NCI-H2196 treated with DMSO at 0.1 percent for 48 hours (cell line): Measurements from ENCODE around the gene POLR1C.
A peak's percentile ranks its signal among the peaks of the same experiment; 100 is the strongest.
"Not testable (repeated sequence)": the region's sequence is repeated elsewhere in the genome, so short reads cannot be mapped to it uniquely, and the experiment has no call there.

ENCODE experiments used
- DNase-seq: peaks from one replicate; lab custom pipeline; 2025; ENCODE audit not compliant: unreplicated experiment; lab: John Stamatoyannopoulos, UW

POLR1C gene, protein sequence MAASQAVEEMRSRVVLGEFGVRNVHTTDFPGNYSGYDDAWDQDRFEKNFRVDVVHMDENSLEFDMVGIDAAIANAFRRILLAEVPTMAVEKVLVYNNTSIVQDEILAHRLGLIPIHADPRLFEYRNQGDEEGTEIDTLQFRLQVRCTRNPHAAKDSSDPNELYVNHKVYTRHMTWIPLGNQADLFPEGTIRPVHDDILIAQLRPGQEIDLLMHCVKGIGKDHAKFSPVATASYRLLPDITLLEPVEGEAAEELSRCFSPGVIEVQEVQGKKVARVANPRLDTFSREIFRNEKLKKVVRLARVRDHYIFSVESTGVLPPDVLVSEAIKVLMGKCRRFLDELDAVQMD

GRCh38 chr6:43516697-43517504 is at the start of gene POLR1C, which contains the start of gene YIPF3:
POLR1C (plus strand) TSS chr6:43517089; CDS start chr6:43517110, 21 bp downstream.
YIPF3 (minus strand) TSS chr6:43516926; CDS start chr6:43516807, 119 bp downstream.
- DNase-seq: peak; percentile 96

- DNase-seq: not testable (repeated sequence)
These were observed 49.6 kb upstream of the POLR1C start for GRCh38 chr6:43467265-43467664.

GRCh38 chr6:43467752-43468151 is 49.1 kb upstream of the POLR1C start:
- DNase-seq: no peak

GRCh38 chr6:43468240-43468639 is 48.6 kb upstream of the POLR1C start:
- no peak for DNase-seq

GRCh38 chr6:43468748-43469681 is 47.9 kb upstream of the POLR1C start:
- DNase-seq: no peak

- no peak for DNase-seq
These were observed 46.9 kb upstream of the POLR1C start for GRCh38 chr6:43469947-43470346.

DNA sequence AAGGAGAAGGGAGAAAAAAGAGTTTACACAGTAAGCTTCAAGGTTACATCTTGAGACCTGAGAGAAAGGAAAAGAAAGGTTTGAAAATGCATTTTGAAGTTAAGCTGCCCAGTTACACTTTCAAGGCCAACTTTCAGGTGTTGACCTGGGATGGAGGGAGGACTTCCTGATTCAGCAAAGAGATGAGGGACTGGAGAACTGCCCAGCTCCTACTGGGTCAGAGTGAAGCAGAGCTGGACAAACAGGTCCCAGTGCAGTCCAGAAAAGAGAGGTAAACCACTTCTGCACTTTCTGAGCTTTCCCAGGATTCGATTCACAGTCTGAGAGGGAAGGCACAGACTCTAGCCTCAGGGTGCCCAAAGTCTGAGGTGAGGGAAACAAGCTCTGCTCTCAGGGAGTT is 45.5 kb upstream of the POLR1C start:
- DNase-seq: no peak

DNA sequence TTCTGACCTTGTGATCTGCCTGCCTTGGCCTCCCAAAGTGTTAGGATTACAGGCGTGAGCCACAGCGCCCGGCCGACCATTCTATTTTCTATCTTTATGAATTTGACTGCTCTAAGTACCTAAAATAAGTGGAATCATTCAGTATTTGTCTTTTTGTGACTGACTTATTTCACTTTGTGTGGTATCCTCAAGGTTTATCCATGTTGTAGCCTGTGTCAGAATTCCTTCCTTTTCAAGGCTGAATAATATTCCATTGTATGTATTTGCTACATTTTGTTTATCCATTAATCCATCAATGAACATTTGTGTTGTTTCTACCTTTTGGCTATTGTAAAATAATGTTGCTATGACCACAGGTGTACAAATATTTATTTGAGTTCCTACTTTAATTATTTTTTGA is 44.4 kb upstream of the POLR1C start:
- no peak for DNase-seq

DNA sequence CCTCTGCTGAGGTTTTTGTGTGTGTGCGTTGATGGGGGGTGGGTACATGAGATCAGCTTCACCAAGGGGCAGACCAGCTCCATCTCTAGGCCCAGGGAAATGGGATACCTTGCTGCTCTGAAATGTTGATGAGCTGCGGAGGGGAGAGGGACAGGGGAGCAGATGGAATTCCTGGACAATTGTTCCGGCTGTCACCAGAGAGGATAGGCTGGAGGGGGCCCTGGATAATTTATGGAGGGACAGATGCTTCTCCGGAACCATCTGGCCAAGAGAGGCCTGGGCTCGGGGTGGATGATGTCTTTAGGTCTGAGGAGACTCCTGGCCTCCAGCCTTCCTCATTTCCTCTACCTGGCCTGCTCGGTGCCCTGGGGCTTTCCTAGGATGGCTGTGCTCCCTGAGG is 41.4 kb upstream of the POLR1C start:
- no peak for DNase-seq

- no peak for DNase-seq
These were observed 40.1 kb upstream of the POLR1C start for GRCh38 chr6:43476746-43477145.

GRCh38 chr6:43477235-43478007 is 39.5 kb upstream of the POLR1C start, which contains the start of gene TJAP1:
TJAP1 (plus strand) TSS chr6:43477570; CDS start chr6:43499002, 21,432 bp downstream.
- peak; percentile 77 for DNase-seq

DNA sequence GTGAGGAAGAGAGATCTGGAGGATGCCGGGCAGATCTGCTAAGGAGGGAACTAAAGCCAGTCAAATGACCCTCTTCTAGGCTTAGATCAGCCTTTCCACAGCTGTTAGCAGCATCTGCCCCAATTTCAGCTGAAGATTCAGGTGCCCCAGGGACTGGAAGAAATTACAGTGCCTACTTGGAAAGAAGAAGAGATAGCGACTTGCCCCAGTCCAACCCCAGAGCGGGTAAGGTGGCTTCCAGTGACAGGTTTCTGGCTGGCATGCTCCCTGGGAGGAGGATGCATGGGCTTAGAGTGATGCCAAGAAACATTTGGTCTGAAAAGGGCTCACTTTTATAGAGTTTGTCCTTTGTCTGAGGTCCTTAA is 38.9 kb upstream of the POLR1C start:
- DNase-seq: no peak

- no peak for DNase-seq
These were observed 35.8 kb upstream of the POLR1C start for GRCh38 chr6:43481075-43481474.

DNA sequence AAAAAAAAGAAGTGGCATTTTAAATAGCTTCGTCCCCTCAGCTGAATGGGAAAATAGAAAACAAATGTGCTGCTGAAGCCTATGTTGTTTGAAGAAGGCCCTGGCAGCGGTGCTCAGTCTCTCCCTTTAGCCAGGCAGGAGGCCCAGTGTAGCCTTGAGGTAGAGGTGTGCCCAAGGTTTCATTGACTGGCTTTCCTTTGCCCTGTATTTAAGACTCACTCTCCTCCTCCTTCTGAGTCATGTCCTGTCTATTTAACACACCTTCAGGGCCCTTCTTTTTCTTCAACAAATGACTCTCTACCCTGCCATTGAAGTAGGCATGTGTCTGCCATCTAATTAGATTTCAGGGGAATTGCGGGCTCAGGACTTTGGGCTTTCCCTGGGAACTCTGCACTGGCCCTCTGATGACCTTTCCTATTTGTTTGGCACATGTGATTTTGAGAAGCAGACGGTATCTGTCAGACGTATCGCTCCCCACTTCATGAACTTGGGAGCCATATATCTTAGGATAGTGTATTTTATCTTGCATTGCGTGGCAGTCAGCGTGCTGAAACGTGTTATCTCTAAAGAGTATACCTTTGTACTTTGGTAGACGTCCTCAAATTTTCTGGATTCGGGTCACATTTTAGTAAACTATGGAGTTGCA is 35.2 kb upstream of the POLR1C start:
- DNase-seq: no peak

DNA sequence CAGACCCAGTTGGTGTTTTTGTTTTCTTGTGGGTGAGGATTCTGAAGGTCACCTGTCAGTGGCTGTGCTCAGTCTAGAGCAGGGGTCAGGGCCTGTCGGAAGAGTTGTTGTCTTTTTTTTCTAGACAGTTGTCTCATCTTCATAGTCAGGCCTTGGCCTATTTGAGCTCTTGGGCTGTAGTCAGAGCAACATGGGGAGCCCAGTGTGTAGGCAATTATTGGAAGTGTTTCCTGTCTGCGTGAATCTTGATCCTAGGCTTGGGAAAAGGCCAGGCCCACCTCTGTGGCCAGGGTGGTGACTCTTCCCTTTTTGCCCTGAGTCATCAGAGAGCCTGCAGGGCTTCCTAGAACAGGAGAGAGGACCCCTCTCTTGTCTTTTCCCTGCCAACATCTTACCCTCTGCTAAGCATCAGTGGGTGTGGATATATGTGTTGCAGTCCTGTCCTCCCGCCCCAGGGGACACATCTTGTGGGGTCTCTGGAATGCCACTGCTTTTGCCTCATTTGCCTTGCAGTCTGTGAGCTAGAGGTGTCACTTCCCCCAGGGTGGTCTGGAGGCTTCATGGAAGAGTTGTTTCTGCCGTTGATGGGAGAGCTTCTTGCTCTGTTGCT is 28.1 kb upstream of the POLR1C start:
- DNase-seq: no peak

DNA sequence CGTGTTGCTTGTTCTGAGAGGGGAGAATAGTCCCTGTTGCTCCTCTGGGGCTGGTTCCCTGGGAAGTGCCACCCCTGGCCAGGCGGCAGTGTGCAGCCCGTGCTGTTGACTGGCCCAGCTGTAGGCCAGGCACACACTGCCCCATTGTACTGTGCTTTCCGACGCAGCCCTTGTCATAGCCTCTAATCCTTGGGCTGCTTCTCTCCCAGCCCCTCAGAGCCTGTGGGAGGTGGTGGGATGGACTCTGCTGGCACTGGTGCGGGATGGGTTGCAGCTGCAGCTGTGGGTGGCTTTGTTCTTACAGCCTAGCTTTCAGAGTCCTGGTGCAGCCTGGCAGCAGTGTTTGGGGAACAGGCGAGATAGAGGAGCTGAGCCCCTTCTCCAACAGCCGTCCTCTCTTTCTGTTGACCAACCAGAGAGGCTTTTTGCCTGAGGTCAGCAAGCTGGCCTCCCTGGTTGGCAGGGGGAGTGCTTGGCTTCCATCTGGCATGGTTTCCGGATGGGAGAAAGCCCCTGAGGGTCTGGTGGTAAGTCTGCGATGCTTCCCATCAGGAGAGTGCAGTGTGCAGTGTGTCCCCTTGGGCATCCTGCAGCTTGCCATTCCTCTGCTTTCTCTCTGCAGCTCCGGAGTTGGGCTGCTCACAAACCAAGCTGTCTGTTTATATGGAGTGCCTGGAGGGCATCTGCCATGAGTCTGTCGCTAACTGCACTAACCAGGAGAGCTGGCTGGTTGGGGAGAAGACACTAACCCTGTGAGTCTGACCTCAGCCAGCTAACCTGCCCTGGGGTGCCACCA is 27.4 kb upstream of the POLR1C start:
- no peak for DNase-seq

DNA sequence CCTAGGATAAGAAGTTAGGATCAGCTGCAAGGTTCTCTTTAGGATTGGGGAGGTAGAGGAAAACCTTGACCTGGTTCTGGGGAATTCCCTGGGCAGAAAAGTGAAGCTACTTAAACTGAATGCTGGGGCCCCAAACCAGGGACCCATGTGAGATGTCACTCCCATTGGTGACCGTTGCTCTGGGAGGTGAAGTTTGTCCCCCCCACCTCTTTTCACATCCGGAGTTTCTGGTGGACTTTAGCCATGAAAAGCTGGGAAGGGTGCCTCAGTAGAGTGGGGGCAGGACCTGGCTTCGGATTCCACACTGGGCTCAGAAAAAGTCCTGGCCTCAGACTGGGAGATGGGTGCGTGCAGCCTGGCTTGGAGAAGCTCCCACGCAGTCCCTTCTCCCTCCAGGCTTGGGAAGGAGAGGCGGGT is 26.4 kb upstream of the POLR1C start:
- no peak for DNase-seq
